ENCODE data around the gene ZNRF3. TPM values are rescaled to one million over a fixed set of nuclear protein-coding genes. Genes with fewer than 3 reads are reported as not detected.

The ZNRF3 gene
- total and polyA plus RNA-seq, 4 donors = 3.5 to 10.2 (median 6.9) TPM

DNA sequence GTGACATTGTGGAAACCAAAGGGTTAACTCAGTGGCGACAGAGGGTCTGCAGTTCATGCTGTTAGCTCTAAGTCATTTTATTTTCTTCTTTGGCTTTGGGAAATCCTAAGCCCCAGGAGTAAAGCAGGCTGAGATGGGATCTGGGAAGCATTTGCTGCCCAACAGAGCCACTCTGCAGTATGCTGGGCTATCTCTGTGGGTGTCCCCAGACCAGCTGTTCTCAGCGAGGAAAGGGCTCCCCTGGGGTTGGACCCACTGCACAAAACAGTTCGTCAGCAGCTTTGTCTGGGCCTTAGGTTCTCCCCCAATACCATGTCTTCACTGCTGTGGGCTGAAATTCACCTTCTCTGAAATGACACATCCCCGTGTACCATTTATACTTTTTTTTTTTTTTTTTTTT, 223.5 kb downstream of the ZNRF3 start:
- H3K36me3 ChIP-seq (ENCODE audit: control insufficient read depth in 4 of 4, insufficient read depth in 4 of 4, low read length in 4 of 4) = peaks cover 0 to 4% (median 3%) of the 10 kb centered on the region in 4 donors
- 59 to 83% methylated on average over 4 of the region's 4 CpGs for WGBS, 2 donors
- DNase-seq = no peak
- H3K4me3 ChIP-seq = no peak overlapping the region
- TF ChIP-seq, protein P1, sequence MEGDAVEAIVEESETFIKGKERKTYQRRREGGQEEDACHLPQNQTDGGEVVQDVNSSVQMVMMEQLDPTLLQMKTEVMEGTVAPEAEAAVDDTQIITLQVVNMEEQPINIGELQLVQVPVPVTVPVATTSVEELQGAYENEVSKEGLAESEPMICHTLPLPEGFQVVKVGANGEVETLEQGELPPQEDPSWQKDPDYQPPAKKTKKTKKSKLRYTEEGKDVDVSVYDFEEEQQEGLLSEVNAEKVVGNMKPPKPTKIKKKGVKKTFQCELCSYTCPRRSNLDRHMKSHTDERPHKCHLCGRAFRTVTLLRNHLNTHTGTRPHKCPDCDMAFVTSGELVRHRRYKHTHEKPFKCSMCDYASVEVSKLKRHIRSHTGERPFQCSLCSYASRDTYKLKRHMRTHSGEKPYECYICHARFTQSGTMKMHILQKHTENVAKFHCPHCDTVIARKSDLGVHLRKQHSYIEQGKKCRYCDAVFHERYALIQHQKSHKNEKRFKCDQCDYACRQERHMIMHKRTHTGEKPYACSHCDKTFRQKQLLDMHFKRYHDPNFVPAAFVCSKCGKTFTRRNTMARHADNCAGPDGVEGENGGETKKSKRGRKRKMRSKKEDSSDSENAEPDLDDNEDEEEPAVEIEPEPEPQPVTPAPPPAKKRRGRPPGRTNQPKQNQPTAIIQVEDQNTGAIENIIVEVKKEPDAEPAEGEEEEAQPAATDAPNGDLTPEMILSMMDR (IDR thresholded peaks at IDR 0.05; ENCODE audit: control extremely low read depth, extremely low read depth) = no peak
- no peak overlapping the region for H3K27ac ChIP-seq (ENCODE audit: low read depth in 1 of 2, low read length in 1 of 2)
- H3K9ac ChIP-seq (ENCODE audit: insufficient read depth in 1 of 2, low read length in 2 of 2) = no peak overlapping the region
- no peaks in the 10 kb centered on the region for H3K27me3 ChIP-seq (ENCODE audit: control insufficient read depth in 3 of 3, insufficient read depth in 3 of 3, low read length in 2 of 3)
- no peak for ATAC-seq (ENCODE audit: insufficient read depth, low FRiP score)
- H3K9me3 ChIP-seq (ENCODE audit: control insufficient read depth in 4 of 4, insufficient read depth in 3 of 4, low read length in 3 of 4) = no peaks in the 10 kb centered on the region
- peaks cover 0 to 15% (median 11%) of the 10 kb centered on the region in 5 donors for H3K4me1 ChIP-seq (ENCODE audit: control insufficient read depth in 5 of 5, insufficient read depth in 5 of 5, low read length in 5 of 5)

Small RNAs within 50 kb of the gene (small RNA-seq; reads per million reads assigned to genes)
- not detected for gene Z93930.1 (ENCODE audit: low replicate concordance)

Other genes starting within 250 kb of the ZNRF3 start
- 10 to 100 TPM; 43.9 to 72.2 TPM for gene TTC28, start 203.7 kb upstream of the ZNRF3 start, total RNA-seq
- 1 to 10 TPM; 4.7 to 5.7 TPM for gene TTC28, start 203.7 kb upstream of the ZNRF3 start, polyA plus RNA-seq
- gene CHEK2, start 141.8 kb upstream of the ZNRF3 start, total RNA-seq = 10 to 100 TPM in 1 of 2 donors, 1 to 10 TPM in 1; 8.6 to 10.0 TPM
- 10 to 100 TPM in 1 of 2 donors, 1 to 10 TPM in 1; 6.0 to 10.4 TPM for gene CHEK2, start 141.8 kb upstream of the ZNRF3 start, polyA plus RNA-seq
- 10 to 100 TPM; 10.3 to 11.2 TPM for gene HSCB, start 141.5 kb upstream of the ZNRF3 start, total RNA-seq
- gene HSCB, start 141.5 kb upstream of the ZNRF3 start, polyA plus RNA-seq = 10 to 100 TPM; 15.4 to 19.8 TPM
- 10 to 100 TPM; 21.4 to 29.2 TPM for gene CCDC117, start 110.9 kb upstream of the ZNRF3 start, total RNA-seq
- gene CCDC117, start 110.9 kb upstream of the ZNRF3 start, polyA plus RNA-seq = 10 to 100 TPM in 1 of 2 donors, 1 to 10 TPM in 1; 7.8 to 11.4 TPM
- gene XBP1, start 83.0 kb upstream of the ZNRF3 start, total RNA-seq = 100 to 1,000 TPM; 298 to 341 TPM
- 100 to 1,000 TPM; 144 to 324 TPM for gene XBP1, start 83.0 kb upstream of the ZNRF3 start, polyA plus RNA-seq
- not detected for gene C22orf31, start 178.3 kb downstream of the ZNRF3 start, total RNA-seq
- gene C22orf31, start 178.3 kb downstream of the ZNRF3 start, polyA plus RNA-seq = under 1 TPM; 0.07 to 0.30 TPM
- 10 to 100 TPM; 15.7 to 27.5 TPM for gene KREMEN1, start 189.5 kb downstream of the ZNRF3 start, total RNA-seq
- gene KREMEN1, start 189.5 kb downstream of the ZNRF3 start, polyA plus RNA-seq = 10 to 100 TPM in 1 of 2 donors, 1 to 10 TPM in 1; 8.8 to 24.4 TPM

Measured in lung (tissue), 13 donors.